Liver (tissue), 9 donors: Measurements from ENCODE around the gene JAGN1. TPM values are rescaled to one million over a fixed set of nuclear protein-coding genes. Genes with fewer than 3 reads are reported as not detected.

Source experiments
- DNase-seq: peaks from one replicate; pipeline ENCODE4 v3.0.0-alpha.2; 2017; ENCODE audit warnings: low spot score
- H3K27ac ChIP-seq, 2 donors: one replicate each; pipeline ENCODE4 v1.7.0; 2013; ENCODE audit warnings: inconsistent platforms in 2 of 2, low read length in 2 of 2, control low read depth in 1 of 2, low read depth in 1 of 2, mild to moderate bottlenecking in 1 of 2
- H3K27me3 ChIP-seq, 4 donors: one replicate each; pipeline versions ENCODE4 v1.6.1 to v1.7.0; 2013; ENCODE audit warnings: low read length in 3 of 4, inconsistent platforms in 1 of 4, mild to moderate bottlenecking in 1 of 4, moderate library complexity in 1 of 4; ENCODE audit not compliant: control insufficient read depth in 4 of 4, insufficient read depth in 4 of 4
- H3K36me3 ChIP-seq, 4 donors: one replicate each; pipeline versions ENCODE4 v1.6.1 to v1.7.0; 2013; ENCODE audit warnings: low read length in 3 of 4, mild to moderate bottlenecking in 3 of 4, low read depth in 1 of 4, moderate library complexity in 1 of 4; ENCODE audit not compliant: control insufficient read depth in 4 of 4, insufficient read depth in 3 of 4
- H3K4me1 ChIP-seq, 4 donors: one replicate each; pipeline versions ENCODE4 v1.6.1 to v1.7.0; 2013; ENCODE audit warnings: low read length in 3 of 4, mild to moderate bottlenecking in 3 of 4, moderate library complexity in 1 of 4; ENCODE audit not compliant: control insufficient read depth in 4 of 4, insufficient read depth in 4 of 4
- H3K4me3 ChIP-seq, 3 donors: one replicate each; pipeline versions ENCODE4 v1.6.1 to v1.7.0; 2013; ENCODE audit warnings: low read length in 3 of 3, control low read depth in 1 of 3, low read depth in 1 of 3, mild to moderate bottlenecking in 1 of 3
- H3K9ac ChIP-seq, 2 donors: one replicate each; pipeline ENCODE4 v1.7.0; 2013; ENCODE audit warnings: low read length in 2 of 2, mild to moderate bottlenecking in 2 of 2, moderate library complexity in 2 of 2, control low read depth in 1 of 2, low read depth in 1 of 2
- H3K9me3 ChIP-seq, 4 donors: one replicate each; pipeline versions ENCODE4 v1.6.1 to v1.7.0; 2013; ENCODE audit warnings: low read length in 3 of 4; ENCODE audit not compliant: control insufficient read depth in 4 of 4
- EGR1 ChIP-seq, 2 donors: IDR thresholded peaks; 2 replicates each; pipeline ENCODE4 v1.6.1; 2016 to 2018; ENCODE audit warnings: antibody characterized with exemption in 2 of 2, low read depth in 2 of 2
- FOXA1 ChIP-seq: IDR thresholded peaks from 2 replicates; pipeline ENCODE4 v1.6.1; 2016; ENCODE audit warnings: antibody characterized with exemption
- FOXA2 ChIP-seq: IDR thresholded peaks from 2 replicates; pipeline ENCODE4 v1.6.1; 2016; ENCODE audit warnings: antibody characterized with exemption
- GABPA ChIP-seq, 2 donors: IDR thresholded peaks in 1 of 2; conservative IDR thresholded peaks in 1 of 2; 2 replicates each; pipeline ENCODE4 v1.6.1; 2016; ENCODE audit warnings: antibody characterized with exemption in 2 of 2, mild to moderate bottlenecking in 1 of 2, moderate library complexity in 1 of 2
- HNF4A ChIP-seq, 2 donors: conservative IDR thresholded peaks; 2 replicates each; pipeline ENCODE4 v1.6.1; 2016; ENCODE audit warnings: antibody characterized with exemption in 2 of 2, mild to moderate bottlenecking in 2 of 2
- HNF4G ChIP-seq: IDR thresholded peaks from 2 replicates; pipeline ENCODE4 v1.6.1; 2016; ENCODE audit warnings: antibody characterized with exemption
- JUND ChIP-seq, 2 donors: IDR thresholded peaks; 2 replicates each; pipeline ENCODE4 v1.6.1; 2016; ENCODE audit warnings: antibody characterized with exemption in 2 of 2
- NR2F2 ChIP-seq: IDR thresholded peaks from 2 replicates; pipeline ENCODE4 v1.6.1; 2016; ENCODE audit warnings: antibody characterized with exemption
- RAD21 ChIP-seq, 2 donors: IDR thresholded peaks; 2 replicates each; pipeline ENCODE4 v1.6.1; 2016; ENCODE audit warnings: antibody characterized with exemption in 2 of 2, mild to moderate bottlenecking in 2 of 2
- RXRA ChIP-seq, 2 donors: IDR thresholded peaks; 2 replicates each; pipeline ENCODE4 v1.6.1; 2017 to 2018; ENCODE audit warnings: antibody characterized with exemption in 2 of 2, mild to moderate bottlenecking in 1 of 2
- SP1 ChIP-seq: IDR thresholded peaks from 2 replicates; pipeline ENCODE4 v1.6.1; 2018; ENCODE audit warnings: antibody characterized with exemption, mild to moderate bottlenecking
- TAF1 ChIP-seq: conservative IDR thresholded peaks from 2 replicates; pipeline ENCODE4 v1.6.1; 2016; ENCODE audit warnings: antibody characterized with exemption, mild to moderate bottlenecking
- YY1 ChIP-seq: IDR thresholded peaks from 2 replicates; pipeline ENCODE4 v1.6.1; 2016; ENCODE audit warnings: antibody characterized with exemption, mild to moderate bottlenecking
- WGBS: extraction: QIAGEN DNeasy Blood & Tissue Kit; methylation state at CpG from one replicate; pipeline ENCODE4 v1.1.7; 2013; 5-methylcytosine and 5-hydroxymethylcytosine counted together
- polyA plus RNA-seq, 2 donors: library from polyadenylated mRNA; stranded (reverse) in 1 of 2; unstranded in 1 of 2; fragments of 200-250 nt in 1 of 2; fragments of >200 nt in 1 of 2; fragmentation: Nextera tagmentation in 1 of 2; extraction: Ambion mirVana in 1 of 2; gene quantifications; one replicate each; pipeline versions ENCODE4 v1.2.1 to v1.2.3, GENCODE V29; 2013 to 2015
- total RNA-seq, 2 donors: library from RNA; depleted of rRNA; stranded (reverse); fragments of >200 nt; gene quantifications; one replicate each; pipeline ENCODE4 v1.2.3, GENCODE V29; 2014
- TF ChIP-seq, protein P1 (sequence below): IDR thresholded peaks from 2 replicates; pipeline ENCODE4 v1.6.1; 2016; ENCODE audit warnings: antibody characterized with exemption, mild to moderate bottlenecking
- TF ChIP-seq, protein P2 (sequence below): fragments of 150-350 bp; IDR thresholded peaks from 2 replicates; pipeline ENCODE4 v1.5.1; 2017; ENCODE audit warnings: improper control_type of control experiment, low read depth, low read length; ENCODE audit not compliant: missing input control
- TF ChIP-seq, protein P3 (sequence below): IDR thresholded peaks from 2 replicates; pipeline ENCODE4 v1.6.1; 2016; ENCODE audit warnings: antibody characterized with exemption
- TF ChIP-seq, protein P4 (sequence below): IDR thresholded peaks from 2 replicates; pipeline ENCODE4 v1.6.1; 2016; ENCODE audit warnings: antibody characterized with exemption
- TF ChIP-seq, protein P5 (sequence below): IDR thresholded peaks from 2 replicates; pipeline ENCODE4 v1.6.1; 2016; ENCODE audit warnings: antibody characterized with exemption
- donor health status: healthy.
- donor health status: healthy.
- donor health status: healthy.
- donor health status: healthy.
- donor health status: healthy.

JAGN1 gene
- total and polyA plus RNA-seq, 4 donors: 18.0 to 46.8 (median 30.6) TPM

DNA sequence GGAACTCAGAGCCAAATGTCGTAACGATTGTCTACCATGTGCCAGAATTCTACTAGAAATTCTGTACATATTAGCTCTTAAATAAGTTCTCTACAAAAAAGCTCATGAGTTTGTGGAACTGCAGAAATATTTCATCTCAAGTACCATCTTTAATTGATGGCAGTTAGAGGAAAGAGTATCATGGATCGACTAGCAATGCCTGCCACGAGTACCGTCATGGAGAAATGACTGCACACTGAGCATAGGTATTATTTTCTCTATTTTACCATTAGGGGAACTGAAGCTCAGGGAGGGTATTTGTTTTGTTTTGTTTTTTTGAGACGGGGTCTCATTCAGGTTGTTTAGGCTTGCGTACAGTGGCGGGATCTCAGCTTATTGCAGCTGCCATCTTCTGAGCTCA lies 49.4 kb upstream of the JAGN1 start:
- peaks cover 2 to 14% (median 10%) of the 10 kb centered on the region in 4 donors for H3K4me1 ChIP-seq
- no peaks in the 10 kb centered on the region for H3K27me3 ChIP-seq
- 93% methylated on average over 8 of the region's 8 CpGs for WGBS
- no peak overlapping the region for H3K27ac ChIP-seq
- H3K9ac ChIP-seq: no peak overlapping the region
- TF ChIP-seq, protein P1, sequence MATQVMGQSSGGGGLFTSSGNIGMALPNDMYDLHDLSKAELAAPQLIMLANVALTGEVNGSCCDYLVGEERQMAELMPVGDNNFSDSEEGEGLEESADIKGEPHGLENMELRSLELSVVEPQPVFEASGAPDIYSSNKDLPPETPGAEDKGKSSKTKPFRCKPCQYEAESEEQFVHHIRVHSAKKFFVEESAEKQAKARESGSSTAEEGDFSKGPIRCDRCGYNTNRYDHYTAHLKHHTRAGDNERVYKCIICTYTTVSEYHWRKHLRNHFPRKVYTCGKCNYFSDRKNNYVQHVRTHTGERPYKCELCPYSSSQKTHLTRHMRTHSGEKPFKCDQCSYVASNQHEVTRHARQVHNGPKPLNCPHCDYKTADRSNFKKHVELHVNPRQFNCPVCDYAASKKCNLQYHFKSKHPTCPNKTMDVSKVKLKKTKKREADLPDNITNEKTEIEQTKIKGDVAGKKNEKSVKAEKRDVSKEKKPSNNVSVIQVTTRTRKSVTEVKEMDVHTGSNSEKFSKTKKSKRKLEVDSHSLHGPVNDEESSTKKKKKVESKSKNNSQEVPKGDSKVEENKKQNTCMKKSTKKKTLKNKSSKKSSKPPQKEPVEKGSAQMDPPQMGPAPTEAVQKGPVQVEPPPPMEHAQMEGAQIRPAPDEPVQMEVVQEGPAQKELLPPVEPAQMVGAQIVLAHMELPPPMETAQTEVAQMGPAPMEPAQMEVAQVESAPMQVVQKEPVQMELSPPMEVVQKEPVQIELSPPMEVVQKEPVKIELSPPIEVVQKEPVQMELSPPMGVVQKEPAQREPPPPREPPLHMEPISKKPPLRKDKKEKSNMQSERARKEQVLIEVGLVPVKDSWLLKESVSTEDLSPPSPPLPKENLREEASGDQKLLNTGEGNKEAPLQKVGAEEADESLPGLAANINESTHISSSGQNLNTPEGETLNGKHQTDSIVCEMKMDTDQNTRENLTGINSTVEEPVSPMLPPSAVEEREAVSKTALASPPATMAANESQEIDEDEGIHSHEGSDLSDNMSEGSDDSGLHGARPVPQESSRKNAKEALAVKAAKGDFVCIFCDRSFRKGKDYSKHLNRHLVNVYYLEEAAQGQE: no peak
- TF ChIP-seq NR2F2: no peak
- TF ChIP-seq HNF4G: no peak
- no peak for TF ChIP-seq FOXA2
- no peak for TF ChIP-seq SP1
- TF ChIP-seq RAD21 (IDR thresholded peaks at IDR 0.05): no peak
- TF ChIP-seq, protein P2, sequence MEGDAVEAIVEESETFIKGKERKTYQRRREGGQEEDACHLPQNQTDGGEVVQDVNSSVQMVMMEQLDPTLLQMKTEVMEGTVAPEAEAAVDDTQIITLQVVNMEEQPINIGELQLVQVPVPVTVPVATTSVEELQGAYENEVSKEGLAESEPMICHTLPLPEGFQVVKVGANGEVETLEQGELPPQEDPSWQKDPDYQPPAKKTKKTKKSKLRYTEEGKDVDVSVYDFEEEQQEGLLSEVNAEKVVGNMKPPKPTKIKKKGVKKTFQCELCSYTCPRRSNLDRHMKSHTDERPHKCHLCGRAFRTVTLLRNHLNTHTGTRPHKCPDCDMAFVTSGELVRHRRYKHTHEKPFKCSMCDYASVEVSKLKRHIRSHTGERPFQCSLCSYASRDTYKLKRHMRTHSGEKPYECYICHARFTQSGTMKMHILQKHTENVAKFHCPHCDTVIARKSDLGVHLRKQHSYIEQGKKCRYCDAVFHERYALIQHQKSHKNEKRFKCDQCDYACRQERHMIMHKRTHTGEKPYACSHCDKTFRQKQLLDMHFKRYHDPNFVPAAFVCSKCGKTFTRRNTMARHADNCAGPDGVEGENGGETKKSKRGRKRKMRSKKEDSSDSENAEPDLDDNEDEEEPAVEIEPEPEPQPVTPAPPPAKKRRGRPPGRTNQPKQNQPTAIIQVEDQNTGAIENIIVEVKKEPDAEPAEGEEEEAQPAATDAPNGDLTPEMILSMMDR: no peak
- no peak for TF ChIP-seq RXRA (IDR thresholded peaks at IDR 0.05)
- no peak for TF ChIP-seq TAF1
- no peak for TF ChIP-seq FOXA1
- TF ChIP-seq GABPA (IDR thresholded peaks at IDR 0.05 in 1 of 2, conservative IDR thresholded peaks at IDR 0.05 in 1 of 2): no peak
- no peak for TF ChIP-seq YY1
- TF ChIP-seq, protein P3, sequence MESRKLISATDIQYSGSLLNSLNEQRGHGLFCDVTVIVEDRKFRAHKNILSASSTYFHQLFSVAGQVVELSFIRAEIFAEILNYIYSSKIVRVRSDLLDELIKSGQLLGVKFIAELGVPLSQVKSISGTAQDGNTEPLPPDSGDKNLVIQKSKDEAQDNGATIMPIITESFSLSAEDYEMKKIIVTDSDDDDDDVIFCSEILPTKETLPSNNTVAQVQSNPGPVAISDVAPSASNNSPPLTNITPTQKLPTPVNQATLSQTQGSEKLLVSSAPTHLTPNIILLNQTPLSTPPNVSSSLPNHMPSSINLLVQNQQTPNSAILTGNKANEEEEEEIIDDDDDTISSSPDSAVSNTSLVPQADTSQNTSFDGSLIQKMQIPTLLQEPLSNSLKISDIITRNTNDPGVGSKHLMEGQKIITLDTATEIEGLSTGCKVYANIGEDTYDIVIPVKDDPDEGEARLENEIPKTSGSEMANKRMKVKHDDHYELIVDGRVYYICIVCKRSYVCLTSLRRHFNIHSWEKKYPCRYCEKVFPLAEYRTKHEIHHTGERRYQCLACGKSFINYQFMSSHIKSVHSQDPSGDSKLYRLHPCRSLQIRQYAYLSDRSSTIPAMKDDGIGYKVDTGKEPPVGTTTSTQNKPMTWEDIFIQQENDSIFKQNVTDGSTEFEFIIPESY: no peak
- no peak for TF ChIP-seq JUND (IDR thresholded peaks at IDR 0.05)
- TF ChIP-seq HNF4A (conservative IDR thresholded peaks at IDR 0.05): no peak
- TF ChIP-seq, protein P4, sequence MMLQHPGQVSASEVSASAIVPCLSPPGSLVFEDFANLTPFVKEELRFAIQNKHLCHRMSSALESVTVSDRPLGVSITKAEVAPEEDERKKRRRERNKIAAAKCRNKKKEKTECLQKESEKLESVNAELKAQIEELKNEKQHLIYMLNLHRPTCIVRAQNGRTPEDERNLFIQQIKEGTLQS: no peak
- no peak for TF ChIP-seq EGR1 (IDR thresholded peaks at IDR 0.05; ENCODE audit: low read depth in 2 of 2)
- TF ChIP-seq, protein P5, sequence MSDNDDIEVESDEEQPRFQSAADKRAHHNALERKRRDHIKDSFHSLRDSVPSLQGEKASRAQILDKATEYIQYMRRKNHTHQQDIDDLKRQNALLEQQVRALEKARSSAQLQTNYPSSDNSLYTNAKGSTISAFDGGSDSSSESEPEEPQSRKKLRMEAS: no peak
- H3K4me3 ChIP-seq: no peak overlapping the region
- H3K9me3 ChIP-seq: no peaks in the 10 kb centered on the region
- H3K36me3 ChIP-seq: peaks cover 4 to 22% (median 15%) of the 10 kb centered on the region in 4 donors
- no peak for DNase-seq
